HG03064 (cell line): ENCODE data around the gene MACROD2.
A peak's percentile ranks its signal among the peaks of the same experiment; 100 is the strongest.

Experiments
- ATAC-seq: cut with Tn5 transposase; IDR thresholded peaks from one replicate; pipeline ENCODE4 v1.9.1; 2021; ENCODE audit warnings: low read depth; ENCODE audit not compliant: unreplicated experiment

MACROD2 gene

GRCh38 chr20:15859061-15859460, 1863.7 kb downstream of the MACROD2 start:
- no peak for ATAC-seq

GRCh38 chr20:15860850-15861249, 1865.5 kb downstream of the MACROD2 start:
- no peak for ATAC-seq

DNA sequence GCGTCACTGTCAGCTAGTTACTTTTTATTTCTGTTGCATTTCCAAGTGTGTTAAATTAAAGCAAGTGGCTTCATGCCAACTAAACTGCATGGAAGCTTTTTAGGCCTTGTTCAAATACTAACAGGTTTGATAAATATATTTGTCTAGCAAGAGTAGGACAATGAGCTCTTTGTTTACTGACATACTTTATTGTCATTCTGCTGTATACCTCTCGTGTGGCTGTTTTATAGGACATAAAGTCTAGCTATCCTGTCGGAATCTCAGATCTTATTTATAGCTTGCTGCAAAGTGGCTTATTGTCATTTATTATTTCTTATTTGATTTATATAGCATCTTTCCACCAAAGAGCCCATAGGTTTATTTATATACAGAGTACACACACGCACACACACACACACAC, 1866.9 kb downstream of the MACROD2 start:
- ATAC-seq, result no peak

GRCh38 chr20:15863735-15864134, 1868.4 kb downstream of the MACROD2 start:
- no peak for ATAC-seq

DNA sequence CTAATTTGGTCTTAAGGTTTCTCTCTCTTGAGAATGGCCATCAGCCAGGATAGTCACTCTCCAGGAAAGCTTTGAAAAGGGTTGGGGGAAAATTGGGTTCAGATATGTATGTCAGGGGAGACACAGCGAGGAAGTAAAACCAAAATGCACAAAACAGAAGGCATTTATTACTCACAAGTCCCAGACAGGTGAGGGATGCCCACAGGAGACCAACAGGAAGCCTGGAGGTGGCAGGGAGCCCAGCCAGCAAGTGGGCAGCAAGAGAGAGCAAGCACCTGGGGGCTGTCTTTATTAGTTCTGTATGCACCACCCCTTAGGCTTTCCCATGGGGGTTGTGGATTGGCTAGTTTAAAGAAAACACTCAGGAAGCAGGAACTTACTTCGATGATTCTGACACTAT, 1870.2 kb downstream of the MACROD2 start:
- ATAC-seq, result no peak

GRCh38 chr20:15866916-15867730, 1871.8 kb downstream of the MACROD2 start:
- ATAC-seq, result no peak

GRCh38 chr20:15867899-15868298, 1872.6 kb downstream of the MACROD2 start:
- no peak for ATAC-seq

GRCh38 chr20:15875446-15875845, 1880.1 kb downstream of the MACROD2 start:
- no peak for ATAC-seq

GRCh38 chr20:15882553-15882952, 1887.2 kb downstream of the MACROD2 start:
- ATAC-seq, result no peak

- ATAC-seq, result no peak
These were observed 1890.9 kb downstream of the MACROD2 start for GRCh38 chr20:15886250-15886649.

- no peak for ATAC-seq
These were observed 1892.1 kb downstream of the MACROD2 start for GRCh38 chr20:15887387-15887786.

GRCh38 chr20:15889061-15889460, 1893.7 kb downstream of the MACROD2 start:
- no peak for ATAC-seq

DNA sequence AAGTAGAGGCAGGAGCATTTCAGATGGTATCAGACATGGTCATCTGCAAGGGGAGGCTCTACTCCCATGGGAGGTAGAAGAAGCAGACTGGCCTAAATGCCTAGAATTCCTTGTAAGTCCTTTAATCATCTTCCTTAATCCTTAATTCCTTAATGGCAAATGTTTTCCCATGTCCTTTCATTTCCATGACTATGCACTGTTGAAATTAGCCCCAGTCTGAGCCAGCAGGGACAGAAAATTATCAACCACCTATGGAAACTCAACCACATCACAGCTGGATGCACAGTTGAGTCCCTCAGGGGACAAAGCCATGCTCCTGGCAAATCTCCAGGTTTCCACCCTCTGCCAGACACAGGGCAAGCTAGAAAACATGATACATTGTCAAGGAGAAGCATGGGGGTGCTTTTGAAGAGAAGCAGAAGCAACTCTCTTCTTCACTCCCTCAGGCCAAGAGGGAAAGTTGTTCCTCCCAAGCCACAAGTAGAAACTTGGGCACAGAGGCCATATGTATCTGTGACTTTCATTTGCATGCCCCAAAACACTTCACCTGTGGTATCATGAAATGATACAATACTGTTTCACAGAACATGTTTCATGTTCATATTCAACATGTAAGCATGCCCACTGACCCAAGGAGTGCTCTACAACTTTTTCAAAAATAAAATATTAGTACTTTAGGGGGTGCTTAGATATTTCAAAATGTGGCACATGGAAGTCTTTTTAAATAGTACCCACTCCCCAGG, 1894.4 kb downstream of the MACROD2 start:
- no peak for ATAC-seq

DNA sequence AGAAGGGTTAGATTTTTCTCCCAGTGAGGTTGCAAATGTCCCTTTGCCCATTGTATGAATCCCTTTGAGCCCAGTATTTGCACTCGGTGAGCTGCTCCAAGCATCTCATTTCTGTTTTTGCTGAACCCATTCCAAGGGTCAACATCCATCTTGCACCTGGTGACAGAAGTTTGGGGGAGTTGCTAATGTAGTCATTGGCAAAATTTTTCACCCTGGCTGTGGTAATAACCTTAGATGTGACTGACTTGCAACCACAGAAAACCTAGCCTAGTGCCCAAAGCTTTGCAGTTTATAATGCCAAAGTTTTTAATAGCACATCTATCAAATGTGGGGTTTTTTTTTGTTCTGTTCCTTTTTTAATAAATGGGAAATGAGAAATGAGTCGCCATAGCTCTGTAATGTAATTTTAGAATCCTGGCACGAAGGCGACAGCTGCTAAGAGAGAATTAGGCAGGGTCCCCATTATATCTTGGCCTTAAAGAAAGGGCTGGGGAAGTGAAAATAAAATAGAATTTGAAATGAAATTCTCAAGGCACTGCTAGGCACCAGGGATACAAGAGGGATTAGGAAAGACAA, 1895.2 kb downstream of the MACROD2 start:
- no peak for ATAC-seq

- ATAC-seq, result no peak
These were observed 1899.8 kb downstream of the MACROD2 start for GRCh38 chr20:15895126-15895525.

DNA sequence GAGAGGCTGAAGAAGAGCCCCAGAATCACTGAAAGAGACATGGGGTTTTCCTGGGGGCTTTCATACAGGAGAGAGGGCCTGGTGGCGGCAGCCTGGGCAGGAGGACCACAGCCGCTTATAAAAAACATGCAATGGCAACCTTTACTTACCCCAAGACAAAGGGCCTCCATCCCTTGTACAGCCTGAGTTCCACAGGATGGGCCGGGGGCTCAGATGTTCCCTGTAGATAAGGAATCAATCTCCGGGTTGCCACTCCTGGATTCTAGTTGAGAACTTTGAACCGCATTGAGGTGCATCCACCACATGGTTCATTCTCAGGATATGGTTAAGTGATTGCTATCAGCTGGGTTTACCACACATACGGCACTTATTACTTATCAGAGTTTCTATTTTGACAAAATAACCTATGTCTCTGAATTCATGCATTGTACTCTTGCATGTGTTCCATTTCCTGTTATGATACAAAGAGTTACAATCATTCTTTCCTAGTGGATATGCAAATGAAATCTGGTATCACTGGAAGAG, 1900.3 kb downstream of the MACROD2 start:
- ATAC-seq, result peak; percentile 94

DNA sequence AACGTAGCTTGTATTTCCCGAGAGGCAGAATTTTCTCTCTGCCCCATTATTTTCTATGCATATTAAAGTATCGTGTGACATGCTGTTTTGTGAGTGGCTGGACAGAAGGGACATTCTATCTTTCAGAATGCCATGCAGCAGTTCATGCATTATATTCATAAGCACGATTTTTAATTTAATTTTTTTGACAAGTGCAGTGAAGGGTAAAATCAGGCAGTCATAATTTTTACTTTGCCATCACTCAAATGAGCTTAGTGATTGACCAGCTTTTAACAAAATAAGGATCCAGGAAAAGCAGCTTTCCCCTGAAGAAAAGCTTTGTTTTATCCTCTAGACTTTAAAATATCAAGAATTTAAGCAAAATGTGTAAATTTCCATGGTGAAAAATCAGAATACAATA, 1904.7 kb downstream of the MACROD2 start:
- no peak for ATAC-seq

- no peak for ATAC-seq
These were observed 1905.1 kb downstream of the MACROD2 start for GRCh38 chr20:15900443-15900842.

GRCh38 chr20:15902493-15902892, 1907.2 kb downstream of the MACROD2 start:
- no peak for ATAC-seq

- ATAC-seq, result no peak
These were observed 1910.3 kb downstream of the MACROD2 start for GRCh38 chr20:15905661-15906060.

DNA sequence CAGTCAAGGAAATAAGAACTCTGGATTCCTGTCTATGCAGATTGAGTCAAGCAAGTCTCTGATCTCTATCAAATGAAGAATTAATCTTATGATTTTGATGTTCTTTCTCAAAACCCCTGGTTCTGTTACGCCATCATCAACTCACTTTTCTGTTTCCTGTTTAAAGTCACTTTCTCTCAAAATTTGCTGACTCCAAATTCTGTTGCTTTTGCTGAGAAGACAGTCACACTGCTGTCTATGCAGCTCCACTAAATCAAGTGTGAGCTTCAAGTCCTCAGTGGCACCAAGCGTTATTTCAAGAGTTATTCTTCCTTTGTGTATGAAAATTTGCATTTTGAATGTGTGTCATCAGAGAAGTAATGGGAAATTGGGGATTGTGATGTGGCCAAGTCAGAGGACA, 1914.7 kb downstream of the MACROD2 start:
- ATAC-seq, result no peak
